Gastrocnemius medialis (tissue), 4 donors: ENCODE measurements around the gene RPL13A.

Experiments
- CTCF ChIP-seq, 5 experiments: fragments of 450-650 bp in 3 of 5; fragments of 200-600 bp in 2 of 5; sonication (generic) in 2 of 5; IDR thresholded peaks in 4 of 5; conservative IDR thresholded peaks in 1 of 5; 1 replicate in 4 of 5; 2 replicates in 1 of 5; pipeline ENCODE4 v1.5.1; 2016 to 2019; ENCODE audit warnings: antibody characterized with exemption in 5 of 5, mild to moderate bottlenecking in 3 of 5, moderate library complexity in 3 of 5
- POLR2A ChIP-seq, 2 donors: fragments of 450-650 bp; IDR thresholded peaks; one replicate each; pipeline ENCODE4 v1.6.1; 2017; ENCODE audit warnings: antibody characterized with exemption in 2 of 2, mild to moderate bottlenecking in 2 of 2, moderate library complexity in 2 of 2

GRCh38 chr19:49461656-49462055, 25.8 kb upstream of the RPL13A start:
- no peak for TF ChIP-seq CTCF (IDR thresholded peaks at IDR 0.05 in 4 of 5, conservative IDR thresholded peaks at IDR 0.05 in 1 of 5)
- no peak for TF ChIP-seq POLR2A (IDR thresholded peaks at IDR 0.05)
